ENCODE data around the gene BLOC1S3.
A peak's percentile ranks its signal among the peaks of the same experiment; 100 is the strongest.

BLOC1S3 gene

GRCh38 chr19:45177817-45178261 is 745 bp upstream of the BLOC1S3 start, which contains the start of gene TRAPPC6A:
Gene TRAPPC6A (minus strand): TSS chr19:45178237. CDS start chr19:45178218, 19 bp downstream.
- DNase-seq (ENCODE audit: low read depth): peak; percentile 53
- no peak for TF ChIP-seq CTCF (conservative IDR thresholded peaks at IDR 0.05; ENCODE audit: low read depth, low read length)
- H3K4me3 ChIP-seq (ENCODE audit: low read depth, low read length): peak within 1 kb of the TSS; percentile 99

DNA sequence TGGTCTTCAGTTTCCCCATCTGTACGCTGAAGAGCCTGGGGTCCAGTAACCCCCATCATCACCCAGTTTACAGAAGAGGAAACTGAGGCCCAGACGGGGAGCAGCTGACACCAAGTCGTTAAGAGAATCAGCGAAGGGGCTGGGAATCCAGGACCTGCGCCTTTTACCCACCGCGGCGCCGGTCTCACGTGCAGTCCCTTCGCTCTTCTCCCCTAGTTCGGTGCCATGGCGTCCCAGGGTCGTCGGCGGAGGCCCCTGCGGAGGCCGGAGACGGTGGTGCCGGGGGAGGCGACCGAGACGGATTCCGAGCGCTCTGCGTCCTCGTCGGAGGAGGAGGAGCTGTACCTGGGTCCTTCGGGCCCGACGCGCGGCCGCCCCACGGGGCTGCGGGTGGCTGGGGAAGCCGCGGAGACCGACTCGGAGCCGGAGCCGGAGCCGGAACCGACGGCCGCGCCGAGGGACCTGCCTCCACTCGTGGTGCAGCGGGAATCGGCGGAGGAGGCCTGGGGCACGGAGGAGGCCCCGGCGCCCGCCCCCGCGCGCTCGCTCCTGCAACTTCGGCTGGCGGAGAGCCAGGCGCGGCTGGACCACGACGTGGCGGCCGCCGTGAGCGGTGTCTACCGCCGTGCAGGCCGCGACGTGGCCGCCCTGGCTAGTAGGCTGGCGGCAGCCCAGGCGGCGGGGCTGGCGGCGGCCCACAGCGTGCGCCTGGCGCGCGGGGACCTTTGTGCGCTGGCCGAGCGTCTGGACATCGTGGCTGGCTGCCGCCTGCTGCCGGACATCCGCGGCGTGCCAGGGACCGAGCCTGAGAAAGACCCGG is 698 bp downstream of the BLOC1S3 start:
- TF ChIP-seq CTCF (conservative IDR thresholded peaks at IDR 0.05; ENCODE audit: low read depth, low read length): no peak
- peak; percentile 33 for DNase-seq (ENCODE audit: low read depth)
- H3K4me3 ChIP-seq (ENCODE audit: low read depth, low read length): peak overlapping the region; percentile 99

DNA sequence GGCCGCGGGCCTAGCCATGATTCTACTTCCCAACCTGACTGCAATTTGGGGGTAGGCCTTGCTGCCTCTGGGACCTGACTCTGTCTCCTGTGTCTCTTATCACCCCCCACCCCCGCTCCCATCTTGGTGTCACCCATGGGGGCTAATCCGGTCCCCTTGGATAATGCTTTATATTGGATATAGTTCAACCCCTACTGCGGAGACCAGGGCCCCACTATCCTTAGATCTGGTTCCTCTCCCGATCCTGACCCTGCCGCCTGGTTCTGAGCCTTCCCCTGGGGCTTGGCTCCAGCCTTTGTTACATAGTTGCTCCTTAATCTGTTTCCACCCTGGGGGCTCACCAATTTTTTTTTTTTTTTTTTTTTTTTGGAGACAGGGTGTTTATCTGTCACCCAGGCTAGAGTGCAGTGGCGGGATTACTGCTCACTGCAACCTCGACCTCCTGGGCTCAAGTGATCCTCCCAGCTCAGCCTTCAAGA is 1.3 kb downstream of the BLOC1S3 start:
- peak overlapping the region; percentile 99 for H3K4me3 ChIP-seq (ENCODE audit: low read depth, low read length)
- TF ChIP-seq CTCF (conservative IDR thresholded peaks at IDR 0.05; ENCODE audit: low read depth, low read length): no peak
- DNase-seq (ENCODE audit: low read depth): no peak

GRCh38 chr19:45180936-45181335 is 2.4 kb downstream of the BLOC1S3 start:
- no peak for DNase-seq (ENCODE audit: low read depth)
- H3K4me3 ChIP-seq (ENCODE audit: low read depth, low read length): no peak overlapping the region

DNA sequence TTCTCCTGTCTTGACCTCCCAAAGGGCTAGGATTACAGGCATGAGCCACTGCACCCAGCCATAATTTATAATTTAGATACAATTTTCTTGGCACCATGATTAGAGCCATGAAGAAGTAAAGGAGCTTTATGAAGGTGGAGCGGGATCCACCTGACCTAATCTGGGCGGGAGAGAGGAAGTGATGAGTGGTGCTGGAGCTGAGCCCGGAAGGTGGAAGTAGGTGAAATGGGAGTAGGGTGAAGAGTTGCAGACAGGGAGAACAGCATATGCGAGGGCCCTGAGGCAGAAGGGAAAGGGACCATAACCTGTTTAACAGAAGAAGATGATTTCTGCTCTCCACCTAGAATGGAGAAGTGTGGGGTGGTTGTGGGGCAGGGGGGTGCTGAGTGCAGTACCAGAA is 4.2 kb downstream of the BLOC1S3 start:
- H3K4me3 ChIP-seq (ENCODE audit: low read depth, low read length): no peak overlapping the region
- DNase-seq (ENCODE audit: low read depth): no peak
- no peak for TF ChIP-seq CTCF (conservative IDR thresholded peaks at IDR 0.05; ENCODE audit: low read depth, low read length)

More at GRCh38 chr19:45180936-45181335, 2.4 kb downstream of the BLOC1S3 start:
- TF ChIP-seq CTCF (conservative IDR thresholded peaks at IDR 0.05; ENCODE audit: low read depth, low read length): no peak

GRCh38 chr19:45184115-45184514 is 5.5 kb downstream of the BLOC1S3 start:
- no peak for DNase-seq (ENCODE audit: low read depth)
- no peak overlapping the region for H3K4me3 ChIP-seq (ENCODE audit: low read depth, low read length)
- no peak for TF ChIP-seq CTCF (conservative IDR thresholded peaks at IDR 0.05; ENCODE audit: low read depth, low read length)
